ENCODE measurements around the gene FOXJ3. TPM values are rescaled to one million over a fixed set of nuclear protein-coding genes. Genes with fewer than 3 reads are reported as not detected.

Gene FOXJ3
- total and polyA plus RNA-seq, 2 of the 13 experiments (the other 11 are each of a cell fraction or from before 2014, with no cell fraction given): 16.6 to 48.5 TPM

DNA sequence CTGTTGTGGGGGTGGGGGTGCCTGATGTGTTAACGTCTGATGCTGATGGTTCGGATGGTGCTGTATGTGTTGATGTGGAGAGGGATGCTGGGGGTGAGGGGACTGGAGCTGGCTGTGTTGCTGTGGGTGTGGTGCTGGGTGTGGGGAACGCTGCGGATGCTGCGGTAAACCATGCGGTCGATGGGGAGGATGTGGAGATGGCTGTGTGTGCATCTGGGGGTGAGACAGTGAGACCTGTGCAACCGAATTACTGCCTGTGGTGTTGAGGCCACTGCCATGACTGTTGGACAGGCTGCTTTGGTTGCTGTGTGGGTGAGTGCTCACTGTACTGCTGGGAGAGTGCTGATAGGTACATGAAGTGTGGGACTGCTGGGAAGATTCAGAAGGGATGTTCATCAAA, 143.7 kb downstream of the FOXJ3 start:
- H2AFZ ChIP-seq (ENCODE audit: low read length): no peak overlapping the region
- no peak for TF ChIP-seq ZNF839 (CRISPR knock-in tag; IDR thresholded peaks at IDR 0.05; ENCODE audit: borderline replicate concordance)
- TF ChIP-seq KDM2A (CRISPR knock-in tag; IDR thresholded peaks at IDR 0.05; ENCODE audit: borderline replicate concordance, low read depth): no peak
- no peak for TF ChIP-seq DR1 (CRISPR knock-in tag; IDR thresholded peaks at IDR 0.05)
- no peak for TF ChIP-seq KAT8 (CRISPR knock-in tag; IDR thresholded peaks at IDR 0.05)
- no peak for TF ChIP-seq ZNF7 (CRISPR knock-in tag; IDR thresholded peaks at IDR 0.05)
- no peak for TF ChIP-seq PHF20 (CRISPR knock-in tag; IDR thresholded peaks at IDR 0.05)
- no peak for TF ChIP-seq ZNF546 (CRISPR knock-in tag; conservative IDR thresholded peaks at IDR 0.05)
- no peak for TF ChIP-seq NCOA1 (CRISPR knock-in tag; IDR thresholded peaks at IDR 0.05)
- TF ChIP-seq MIER2 (CRISPR knock-in tag; IDR thresholded peaks at IDR 0.05): no peak
- no peak for TF ChIP-seq ZIK1 (CRISPR knock-in tag; IDR thresholded peaks at IDR 0.05; ENCODE audit: borderline replicate concordance, low read depth)
- TF ChIP-seq, protein P1, sequence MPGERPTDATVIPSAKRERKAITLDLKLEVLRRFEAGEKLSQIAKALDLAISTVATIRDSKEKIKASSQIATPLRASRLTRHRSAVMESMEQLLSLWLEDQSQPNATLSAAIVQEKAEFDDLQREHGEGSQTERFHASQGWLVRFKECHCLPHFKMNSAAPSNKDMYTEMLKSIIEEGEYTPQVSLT (CRISPR knock-in tag; IDR thresholded peaks at IDR 0.05; ENCODE audit: borderline replicate concordance, low read depth): no peak
- no peak for TF ChIP-seq ELF4 (CRISPR knock-in tag; IDR thresholded peaks at IDR 0.05; ENCODE audit: borderline replicate concordance)
- no peak for TF ChIP-seq ZNF101 (CRISPR knock-in tag; IDR thresholded peaks at IDR 0.05; ENCODE audit: borderline replicate concordance, low read depth)
- TF ChIP-seq, protein P2, sequence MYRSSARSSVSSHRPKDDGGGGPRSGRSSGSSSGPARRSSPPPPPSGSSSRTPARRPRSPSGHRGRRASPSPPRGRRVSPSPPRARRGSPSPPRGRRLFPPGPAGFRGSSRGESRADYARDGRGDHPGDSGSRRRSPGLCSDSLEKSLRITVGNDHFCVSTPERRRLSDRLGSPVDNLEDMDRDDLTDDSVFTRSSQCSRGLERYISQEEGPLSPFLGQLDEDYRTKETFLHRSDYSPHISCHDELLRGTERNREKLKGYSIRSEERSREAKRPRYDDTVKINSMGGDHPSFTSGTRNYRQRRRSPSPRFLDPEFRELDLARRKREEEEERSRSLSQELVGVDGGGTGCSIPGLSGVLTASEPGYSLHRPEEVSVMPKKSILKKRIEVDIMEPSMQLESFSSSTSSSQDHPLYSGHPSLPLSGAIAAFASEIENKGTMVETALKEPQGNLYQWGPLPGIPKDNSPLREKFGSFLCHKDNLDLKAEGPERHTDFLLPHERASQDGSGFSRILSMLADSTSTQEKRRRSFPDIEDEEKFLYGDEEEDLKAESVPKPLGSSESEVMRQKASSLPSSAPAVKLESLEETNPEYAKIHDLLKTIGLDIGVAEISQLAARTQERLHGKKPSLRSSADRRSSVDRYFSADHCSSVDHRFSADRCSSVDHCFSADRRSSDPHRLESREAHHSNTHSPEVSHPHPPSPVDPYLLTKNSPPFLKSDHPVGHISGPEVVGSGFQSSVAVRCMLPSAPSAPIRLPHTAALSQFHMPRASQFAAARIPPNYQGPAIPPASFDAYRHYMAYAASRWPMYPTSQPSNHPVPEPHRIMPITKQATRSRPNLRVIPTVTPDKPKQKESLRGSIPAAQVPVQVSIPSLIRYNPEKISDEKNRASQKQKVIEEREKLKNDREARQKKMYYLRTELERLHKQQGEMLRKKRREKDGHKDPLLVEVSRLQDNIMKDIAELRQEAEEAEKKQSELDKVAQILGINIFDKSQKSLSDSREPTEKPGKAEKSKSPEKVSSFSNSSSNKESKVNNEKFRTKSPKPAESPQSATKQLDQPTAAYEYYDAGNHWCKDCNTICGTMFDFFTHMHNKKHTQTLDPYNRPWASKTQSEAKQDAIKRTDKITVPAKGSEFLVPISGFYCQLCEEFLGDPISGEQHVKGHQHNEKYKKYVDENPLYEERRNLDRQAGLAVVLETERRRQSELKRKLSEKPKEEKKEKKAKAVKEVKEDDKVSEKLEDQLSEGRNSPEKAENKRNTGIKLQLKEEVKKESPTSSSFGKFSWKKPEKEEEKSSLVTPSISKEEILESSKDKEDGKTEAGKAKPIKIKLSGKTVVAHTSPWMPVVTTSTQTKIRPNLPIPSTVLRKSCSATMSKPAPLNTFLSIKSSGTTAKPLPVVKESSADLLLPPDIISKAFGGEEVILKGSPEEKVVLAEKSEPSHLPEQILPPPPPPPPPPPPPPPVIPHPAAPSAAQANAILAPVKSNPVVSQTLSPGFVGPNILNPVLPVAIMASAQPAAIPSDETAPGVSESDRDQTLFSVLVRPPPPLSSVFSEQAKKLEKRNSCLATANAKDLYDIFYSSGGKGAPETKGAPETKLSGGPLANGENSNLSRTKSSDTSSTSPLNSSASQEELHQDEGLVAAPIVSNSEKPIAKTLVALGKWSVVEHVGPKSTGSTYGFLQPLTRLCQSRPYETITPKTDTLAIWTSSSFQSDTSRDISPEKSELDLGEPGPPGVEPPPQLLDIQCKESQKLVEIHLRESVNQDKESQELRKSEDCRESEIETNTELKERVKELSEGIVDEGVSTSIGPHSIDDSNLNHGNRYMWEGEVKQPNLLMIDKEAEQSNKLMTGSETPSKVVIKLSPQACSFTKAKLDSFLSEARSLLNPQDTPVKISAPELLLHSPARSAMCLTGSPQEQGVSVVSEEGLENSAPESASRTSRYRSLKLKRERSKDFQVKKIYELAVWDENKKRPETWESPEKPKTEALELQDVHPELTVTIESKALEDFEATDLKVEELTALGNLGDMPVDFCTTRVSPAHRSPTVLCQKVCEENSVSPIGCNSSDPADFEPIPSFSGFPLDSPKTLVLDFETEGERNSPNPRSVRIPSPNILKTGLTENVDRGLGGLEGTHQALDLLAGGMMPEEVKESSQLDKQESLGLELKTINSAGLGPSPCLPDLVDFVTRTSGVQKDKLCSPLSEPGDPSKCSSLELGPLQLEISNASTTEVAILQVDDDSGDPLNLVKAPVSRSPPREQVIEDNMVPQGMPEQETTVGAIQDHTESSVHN (CRISPR knock-in tag; IDR thresholded peaks at IDR 0.05): no peak
- TF ChIP-seq, protein P3, sequence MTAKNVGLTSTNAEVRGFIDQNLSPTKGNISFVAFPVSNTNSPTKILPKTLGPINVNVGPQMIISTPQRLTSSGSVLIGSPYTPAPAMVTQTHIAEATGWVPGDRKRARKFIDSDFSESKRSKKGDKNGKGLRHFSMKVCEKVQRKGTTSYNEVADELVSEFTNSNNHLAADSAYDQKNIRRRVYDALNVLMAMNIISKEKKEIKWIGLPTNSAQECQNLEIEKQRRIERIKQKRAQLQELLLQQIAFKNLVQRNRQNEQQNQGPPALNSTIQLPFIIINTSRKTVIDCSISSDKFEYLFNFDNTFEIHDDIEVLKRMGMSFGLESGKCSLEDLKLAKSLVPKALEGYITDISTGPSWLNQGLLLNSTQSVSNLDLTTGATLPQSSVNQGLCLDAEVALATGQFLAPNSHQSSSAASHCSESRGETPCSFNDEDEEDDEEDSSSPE (CRISPR knock-in tag; IDR thresholded peaks at IDR 0.05): no peak

More for the DNA sequence above, 143.7 kb downstream of the FOXJ3 start:
- no peak for ATAC-seq
- in situ Hi-C loops (cut with HindIII; ENCODE audit: extremely low pct_ligation_motif_present, low pct_unique_long_range_greater_than_20kb): no loop called here
- Histone ChIP-seq H3K4me3 (replicated peaks in 1 of 3; ENCODE audit: insufficient read depth in 1 of 3, low read depth in 2 of 3, low read length in 3 of 3) (no peak overlapping the region), H3K36me3 (replicated peaks in 1 of 2; ENCODE audit: control insufficient read depth in 1 of 2, insufficient read depth in 2 of 2, low read length in 2 of 2) (peaks cover 21 to 78% of the 10 kb centered on the region in 2 experiments), H3K4me2 (ENCODE audit: low read depth, low read length) (no peak overlapping the region), H3K4me1 (ENCODE audit: insufficient read depth, low read length) (0 out of 2 replicates have a peak, but pooled peaks cover 7% of the 10 kb centered on the region), H3K9ac (ENCODE audit: insufficient read depth, low read depth, low read length) (no peak overlapping the region), H3K27me3 (ENCODE audit: control insufficient read depth in 1 of 2, insufficient read depth in 2 of 2, low read length in 2 of 2) (no peaks in the 10 kb centered on the region), H3K9me3 (ENCODE audit: low read length) (no peaks in the 10 kb centered on the region), H3K27ac (ENCODE audit: extremely low read length, insufficient read depth, low read length) (no peak overlapping the region), H4K20me1 (ENCODE audit: insufficient read depth, low read length) (no peaks in the 10 kb centered on the region), H3K79me2 (ENCODE audit: insufficient read depth, low read length) (no peaks in the 10 kb centered on the region)
- WGBS (ENCODE audit: low lambda C conversion rate): 97% methylated on average over 8 of the region's 8 CpGs
- intact Hi-C loops (cut with micrococcal nuclease; ENCODE audit: unreplicated experiment): no loop called here
- no peak for DNase-seq (ENCODE audit: low spot score)
- CTCF ChIA-PET (ENCODE audit: low intra/inter-chr PET ratio, low total read pairs): no interaction called here
- BruUV-seq (replicated peaks): no TSS peak
- FAIRE-seq: no peak
- POLR2A ChIA-PET: no interaction called here
